ENCODE measurements around the gene RRBP1.

RRBP1 gene, protein sequence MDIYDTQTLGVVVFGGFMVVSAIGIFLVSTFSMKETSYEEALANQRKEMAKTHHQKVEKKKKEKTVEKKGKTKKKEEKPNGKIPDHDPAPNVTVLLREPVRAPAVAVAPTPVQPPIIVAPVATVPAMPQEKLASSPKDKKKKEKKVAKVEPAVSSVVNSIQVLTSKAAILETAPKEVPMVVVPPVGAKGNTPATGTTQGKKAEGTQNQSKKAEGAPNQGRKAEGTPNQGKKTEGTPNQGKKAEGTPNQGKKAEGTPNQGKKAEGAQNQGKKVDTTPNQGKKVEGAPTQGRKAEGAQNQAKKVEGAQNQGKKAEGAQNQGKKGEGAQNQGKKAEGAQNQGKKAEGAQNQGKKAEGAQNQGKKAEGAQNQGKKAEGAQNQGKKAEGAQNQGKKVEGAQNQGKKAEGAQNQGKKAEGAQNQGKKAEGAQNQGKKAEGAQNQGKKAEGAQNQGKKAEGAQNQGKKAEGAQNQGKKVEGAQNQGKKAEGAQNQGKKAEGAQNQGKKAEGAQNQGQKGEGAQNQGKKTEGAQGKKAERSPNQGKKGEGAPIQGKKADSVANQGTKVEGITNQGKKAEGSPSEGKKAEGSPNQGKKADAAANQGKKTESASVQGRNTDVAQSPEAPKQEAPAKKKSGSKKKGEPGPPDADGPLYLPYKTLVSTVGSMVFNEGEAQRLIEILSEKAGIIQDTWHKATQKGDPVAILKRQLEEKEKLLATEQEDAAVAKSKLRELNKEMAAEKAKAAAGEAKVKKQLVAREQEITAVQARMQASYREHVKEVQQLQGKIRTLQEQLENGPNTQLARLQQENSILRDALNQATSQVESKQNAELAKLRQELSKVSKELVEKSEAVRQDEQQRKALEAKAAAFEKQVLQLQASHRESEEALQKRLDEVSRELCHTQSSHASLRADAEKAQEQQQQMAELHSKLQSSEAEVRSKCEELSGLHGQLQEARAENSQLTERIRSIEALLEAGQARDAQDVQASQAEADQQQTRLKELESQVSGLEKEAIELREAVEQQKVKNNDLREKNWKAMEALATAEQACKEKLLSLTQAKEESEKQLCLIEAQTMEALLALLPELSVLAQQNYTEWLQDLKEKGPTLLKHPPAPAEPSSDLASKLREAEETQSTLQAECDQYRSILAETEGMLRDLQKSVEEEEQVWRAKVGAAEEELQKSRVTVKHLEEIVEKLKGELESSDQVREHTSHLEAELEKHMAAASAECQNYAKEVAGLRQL (N-terminal part only)

DNA sequence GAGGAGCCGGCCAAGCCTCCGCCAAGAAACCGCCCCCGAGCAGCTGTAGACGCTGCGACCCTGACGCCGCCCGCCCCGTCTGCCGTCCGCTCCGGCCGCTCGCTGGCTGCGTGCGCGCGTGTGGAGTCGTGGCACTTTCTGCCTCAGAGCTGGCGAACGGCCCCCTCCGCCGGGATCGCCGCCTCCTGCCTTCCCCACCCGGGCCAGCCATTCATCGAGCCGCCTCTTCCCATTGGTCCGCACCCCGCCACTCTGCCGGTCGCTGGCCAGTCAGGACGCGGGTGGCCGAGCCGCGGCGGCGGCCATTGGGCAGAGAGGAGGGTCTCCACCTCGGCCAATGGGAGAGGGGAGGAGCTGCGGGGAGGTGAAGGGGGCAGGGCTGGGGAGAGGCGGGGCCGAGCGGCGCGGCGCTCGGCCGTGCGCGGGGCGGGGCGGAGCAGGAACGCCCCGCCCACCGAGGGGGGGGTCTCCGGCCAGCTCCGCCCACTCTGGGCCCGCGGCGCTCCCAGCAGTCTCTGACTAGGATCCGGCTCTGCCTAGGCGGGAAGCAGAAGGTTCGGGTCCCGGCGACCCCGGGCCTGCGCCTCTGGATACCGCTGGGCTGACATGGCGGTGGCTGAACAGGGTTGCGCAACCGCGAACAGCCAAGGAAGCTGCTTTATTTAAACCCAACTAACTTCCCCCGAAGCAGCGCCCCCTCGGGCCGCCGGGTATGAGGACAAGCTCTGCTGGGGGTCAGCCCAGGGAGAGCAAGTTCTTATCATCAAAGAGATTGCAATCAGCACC lies at the start of gene RRBP1:
RRBP1 (minus strand) TSS at position 140 of the 786 bp plus-strand sequence. CDS start 21,735 bp downstream, outside the sequence.
- DNase-seq, result peak; percentile 97

DNA sequence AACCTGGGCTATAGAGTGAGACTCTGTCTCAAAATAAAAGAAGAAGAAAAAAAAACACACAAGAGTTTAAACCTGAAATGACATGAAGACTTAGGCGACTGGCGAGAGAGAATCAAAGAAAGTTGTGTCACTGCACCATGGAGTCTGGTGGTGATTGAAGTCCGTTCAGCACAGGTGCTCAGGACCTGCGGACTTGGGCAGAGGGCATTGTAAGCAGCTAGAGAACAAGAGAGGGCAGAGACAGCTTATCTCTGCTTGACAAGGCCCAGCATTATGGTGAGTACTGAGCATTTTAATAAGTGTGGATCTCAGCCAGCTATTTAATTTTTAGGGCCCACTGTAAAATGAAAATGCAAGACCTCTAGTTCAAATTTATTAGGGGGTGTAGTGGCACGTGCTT lies 49.2 kb upstream of the RRBP1 start:
- DNase-seq, result no peak

DNA sequence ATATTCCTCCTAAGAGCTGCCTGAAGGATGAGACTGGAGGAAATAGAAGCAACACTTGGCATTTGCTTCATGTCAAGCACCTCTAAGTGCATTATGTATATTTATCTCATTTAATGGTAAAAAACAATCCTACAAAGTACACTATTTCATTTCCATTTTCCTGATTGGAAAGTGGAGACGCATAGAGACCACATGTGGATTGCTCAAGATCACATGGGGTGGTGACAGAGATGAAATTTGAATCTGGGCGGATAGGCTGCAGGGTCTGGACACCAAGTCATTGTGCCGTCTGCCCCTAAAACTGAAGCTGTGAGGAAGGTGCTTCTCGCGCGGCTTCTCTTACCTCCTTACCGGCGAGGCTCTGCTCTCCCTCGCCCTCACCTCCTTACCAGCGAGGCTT lies 48.0 kb upstream of the RRBP1 start:
- DNase-seq, result no peak

DNA sequence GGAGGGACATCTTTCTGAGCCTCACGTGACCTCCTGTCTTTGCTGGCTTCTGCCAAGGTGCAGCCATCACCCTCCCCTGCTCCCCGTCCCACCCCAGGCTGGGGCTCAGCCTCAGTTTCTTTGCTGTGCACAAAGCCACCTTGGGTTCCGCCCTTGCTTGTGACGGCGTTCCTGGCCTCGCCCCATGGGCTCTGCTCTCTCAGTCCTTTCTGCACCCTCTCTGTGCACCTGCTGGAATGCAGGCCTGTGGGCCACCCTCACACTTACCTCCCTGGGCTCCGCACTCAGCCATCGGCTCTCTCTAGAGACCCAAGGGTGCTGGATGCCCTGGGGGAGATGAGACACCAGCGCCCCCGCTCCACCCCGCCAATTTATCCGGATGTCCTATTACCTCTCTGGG lies 46.0 kb upstream of the RRBP1 start:
- DNase-seq, result no peak

DNA sequence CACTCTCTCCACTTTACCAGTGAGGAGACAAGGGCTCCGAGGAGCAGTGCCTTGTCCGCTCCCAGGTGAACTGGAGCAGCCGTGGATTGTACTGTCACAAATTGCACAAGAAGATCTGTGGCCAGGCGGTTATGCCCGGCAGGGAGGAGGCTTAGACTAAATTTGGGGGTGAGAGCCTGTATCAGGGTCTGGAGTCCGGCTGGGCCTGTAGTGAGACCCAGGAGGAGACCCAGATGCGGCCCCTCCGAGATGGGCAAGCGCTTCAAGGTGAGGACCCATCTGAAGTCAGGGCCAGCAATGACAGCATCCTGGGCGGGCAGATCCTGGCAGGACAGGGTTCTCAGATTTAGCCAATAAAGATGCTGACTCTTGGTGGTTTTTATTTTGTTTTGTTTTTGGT lies 45.3 kb upstream of the RRBP1 start:
- no peak for DNase-seq

DNA sequence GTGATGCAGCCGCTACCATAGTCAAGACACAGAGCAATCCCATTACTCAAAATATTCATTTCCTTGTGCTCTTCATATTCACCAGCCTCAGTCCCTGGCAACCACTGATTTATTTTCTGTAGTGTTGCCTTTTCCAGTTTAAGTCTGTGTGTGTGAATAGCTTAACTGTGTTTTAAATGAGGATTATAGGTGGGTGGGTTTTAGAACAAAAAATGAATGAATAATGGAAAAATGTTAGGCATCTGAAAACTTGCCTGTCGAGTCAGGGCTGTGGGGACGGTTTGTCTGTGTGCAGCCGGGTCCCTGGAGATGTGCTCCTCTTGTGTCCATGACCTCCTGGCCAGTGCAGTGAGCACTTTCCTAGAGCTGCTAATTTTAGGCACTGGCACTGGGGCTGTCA lies 44.9 kb upstream of the RRBP1 start:
- DNase-seq, result no peak

DNA sequence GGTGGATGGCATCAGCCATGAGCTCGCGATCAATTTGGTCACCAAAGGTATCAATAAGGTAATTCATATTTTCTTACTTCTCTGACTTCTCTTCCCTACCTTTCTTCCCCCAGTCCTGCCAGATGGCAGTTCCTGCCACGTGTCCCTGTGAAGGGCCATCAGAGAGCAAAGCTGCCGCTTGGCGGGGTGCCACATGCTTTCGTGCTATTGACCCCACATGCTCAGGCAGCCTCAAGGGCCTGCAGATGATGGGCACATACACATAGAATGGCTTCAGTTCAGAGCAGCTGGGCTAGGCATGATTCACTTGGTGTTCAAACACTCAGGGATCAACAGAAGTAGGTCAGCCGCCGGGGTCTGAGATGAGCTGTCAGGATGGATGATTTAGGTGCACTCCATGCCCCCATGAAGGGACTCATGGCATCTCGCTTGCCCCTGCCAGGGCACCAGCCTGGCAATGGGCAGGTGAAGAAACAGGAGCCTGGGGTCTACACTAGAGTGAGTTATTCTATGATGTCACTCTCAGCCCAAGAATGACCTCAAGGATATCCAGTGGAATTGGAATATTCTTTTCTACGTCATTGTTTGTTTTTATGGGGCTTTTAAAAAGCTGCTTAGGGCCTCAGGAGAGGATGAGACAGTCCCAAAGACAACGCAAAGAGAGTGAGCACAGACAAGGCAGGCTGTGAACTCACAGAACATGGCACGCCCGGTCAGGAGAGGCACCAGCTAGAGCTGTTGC lies 43.2 kb upstream of the RRBP1 start:
- no peak for DNase-seq

DNA sequence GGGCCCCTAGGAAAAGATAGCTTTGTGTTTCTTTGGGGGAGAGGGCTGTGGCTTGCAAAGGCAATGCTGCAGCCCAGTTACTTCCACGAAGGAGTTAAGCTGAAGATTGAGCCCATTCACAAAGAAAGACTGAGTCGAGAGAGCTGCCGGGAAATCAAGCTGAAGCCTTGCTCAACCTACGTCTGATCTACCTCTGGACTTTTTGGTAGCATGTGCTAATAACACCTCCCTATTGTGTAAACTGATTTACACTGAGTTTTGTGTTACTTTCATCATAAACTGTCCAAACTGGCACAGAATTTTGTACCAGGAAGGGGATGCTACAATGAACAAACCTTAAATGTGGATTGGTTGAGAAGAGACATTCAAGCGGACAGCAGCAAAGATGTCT lies 41.3 kb upstream of the RRBP1 start:
- no peak for DNase-seq

DNA sequence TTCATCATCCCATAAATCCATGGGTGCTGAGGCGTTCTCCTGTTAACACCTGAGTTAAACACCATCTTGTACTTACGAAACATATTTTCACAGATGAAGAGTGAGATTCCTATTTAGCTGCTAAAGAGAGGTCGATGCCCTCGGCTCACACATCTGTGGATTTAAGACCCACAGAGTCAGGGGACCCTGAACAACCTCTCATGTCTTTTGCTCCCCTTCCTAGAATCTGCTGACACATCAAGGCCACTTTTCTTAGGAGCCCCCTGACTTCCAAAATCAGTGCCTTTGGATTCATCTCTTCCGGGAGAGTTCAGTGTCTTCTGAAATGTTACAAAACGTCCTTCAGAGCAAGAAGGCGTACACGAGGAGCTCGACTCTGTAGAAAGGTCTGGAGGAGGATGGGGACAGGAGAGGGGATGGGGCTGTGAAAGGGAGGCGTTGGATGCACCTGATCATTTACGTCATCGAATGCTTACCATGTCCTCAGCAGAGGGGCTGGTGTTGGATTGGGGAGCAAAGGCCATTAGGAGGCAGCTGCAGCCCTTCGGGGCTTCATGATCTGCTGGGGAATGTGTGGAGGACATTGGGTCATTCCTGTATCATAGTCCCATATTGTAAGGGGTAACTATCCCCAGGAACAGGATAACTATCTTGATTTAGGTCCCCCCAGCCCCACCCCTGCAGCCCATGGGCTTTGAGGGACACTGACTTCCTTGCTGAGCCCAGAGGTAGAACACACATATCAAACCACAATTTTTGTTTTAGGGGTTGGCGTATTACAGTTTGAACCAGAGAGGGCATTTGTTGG lies 40.7 kb upstream of the RRBP1 start:
- no peak for DNase-seq

DNA sequence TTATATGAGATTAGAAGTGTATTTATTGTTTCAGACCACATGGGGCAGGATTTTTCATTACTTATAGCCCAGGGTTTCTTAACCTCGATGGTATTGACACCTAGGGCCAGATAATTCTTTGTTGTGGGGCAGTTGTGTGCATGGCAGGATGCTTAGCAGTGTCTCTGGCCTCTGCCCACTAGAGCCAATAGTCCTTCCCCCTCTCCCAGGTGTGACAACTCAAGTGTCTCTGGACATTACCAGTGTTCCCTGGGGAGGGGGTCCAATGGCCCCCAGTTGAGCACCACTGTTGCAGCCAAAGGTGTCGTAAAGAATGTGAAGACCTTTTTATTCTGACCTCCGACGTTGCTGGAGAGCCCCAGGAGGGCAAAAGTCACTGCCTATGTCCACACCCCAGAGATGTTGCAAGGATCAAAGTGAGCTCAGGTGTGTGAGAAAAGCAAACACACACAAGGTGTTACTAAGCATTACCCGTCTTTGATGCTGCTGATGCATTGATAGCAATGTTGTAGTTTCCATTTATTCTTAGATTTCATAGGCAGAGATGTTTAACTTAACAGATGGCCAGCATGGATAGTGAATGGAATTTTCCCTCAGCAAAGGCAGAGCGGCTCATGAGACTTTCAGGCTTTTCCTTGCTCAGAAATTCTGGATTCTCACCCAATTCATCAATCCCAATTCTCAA lies 39.9 kb upstream of the RRBP1 start:
- no peak for DNase-seq

DNA sequence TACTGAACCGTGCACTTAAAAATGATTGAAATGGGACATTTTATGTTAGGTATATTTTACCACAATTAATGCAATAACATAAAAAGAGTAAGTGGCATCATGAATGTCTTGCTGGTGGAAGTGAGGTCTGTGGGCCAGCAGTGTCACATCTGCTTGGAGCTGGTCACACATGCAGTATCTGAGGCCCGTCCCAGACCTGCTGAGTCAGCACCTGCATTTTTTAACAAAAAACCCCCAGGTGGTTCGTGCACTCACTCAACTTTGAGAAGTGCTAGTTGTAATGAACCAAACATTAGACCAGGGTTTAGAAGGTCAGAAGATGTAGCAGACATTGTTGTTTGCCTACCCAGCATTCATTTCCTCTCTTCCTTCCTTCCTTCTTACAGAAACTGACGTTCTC lies 38.7 kb upstream of the RRBP1 start:
- DNase-seq, result no peak

DNA sequence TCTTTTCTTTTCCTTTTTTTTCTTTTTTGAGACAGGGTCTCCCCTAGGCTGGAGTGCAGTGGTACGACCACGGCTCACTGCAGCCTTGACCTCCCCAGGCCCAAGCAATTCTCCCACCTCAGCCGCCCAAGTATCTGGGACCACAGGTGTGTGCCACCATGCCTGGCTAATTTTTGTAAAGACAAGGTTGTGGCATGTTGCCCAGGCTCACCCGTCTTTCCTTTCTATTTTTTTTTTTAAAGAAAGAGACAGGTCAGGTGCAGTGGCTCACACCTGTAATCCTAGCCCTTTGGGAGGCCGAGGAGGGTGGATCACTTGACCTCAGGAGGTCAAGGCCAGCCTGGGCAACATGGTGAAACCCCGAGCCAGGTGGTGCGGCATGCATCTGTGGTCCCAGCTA lies 34.3 kb upstream of the RRBP1 start:
- no peak for DNase-seq

DNA sequence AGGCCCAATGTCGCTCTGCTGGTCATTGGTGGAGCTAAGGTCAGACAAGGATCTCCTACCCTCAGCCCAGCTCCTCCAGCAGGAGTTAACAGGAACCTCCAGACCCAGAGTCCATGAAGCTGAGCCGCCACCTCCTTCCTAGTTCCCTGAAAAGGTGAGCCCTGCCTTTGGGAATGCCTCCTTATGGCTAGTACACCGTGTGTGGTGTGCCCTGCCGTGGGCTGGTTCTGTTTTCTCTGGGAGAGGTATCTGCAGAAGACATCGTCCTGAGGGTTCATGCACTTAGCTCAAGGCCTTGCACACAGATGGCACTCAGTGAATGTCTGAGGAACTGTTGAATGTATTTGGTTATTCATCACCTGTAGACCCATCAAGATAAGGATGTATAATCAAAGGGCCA lies 33.0 kb upstream of the RRBP1 start:
- no peak for DNase-seq

DNA sequence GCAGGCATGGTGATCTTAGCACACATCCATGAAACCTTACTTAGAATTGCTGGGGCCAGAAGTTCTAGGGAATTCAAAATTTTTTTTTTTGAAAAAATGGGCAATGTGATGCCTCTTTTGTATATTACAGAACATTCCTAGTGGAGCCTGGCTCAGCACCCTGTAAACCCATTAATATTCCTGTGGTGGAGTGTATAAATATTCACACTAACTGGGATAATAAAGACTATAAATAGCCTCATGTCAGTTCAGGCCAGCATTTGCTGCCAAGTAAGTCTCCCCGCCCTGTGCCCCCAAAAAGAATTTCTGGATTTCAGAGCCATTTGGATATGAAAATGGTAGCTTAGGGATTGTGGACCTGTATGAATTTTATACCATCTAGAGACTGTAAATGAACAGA lies 32.6 kb upstream of the RRBP1 start:
- DNase-seq, result no peak

DNA sequence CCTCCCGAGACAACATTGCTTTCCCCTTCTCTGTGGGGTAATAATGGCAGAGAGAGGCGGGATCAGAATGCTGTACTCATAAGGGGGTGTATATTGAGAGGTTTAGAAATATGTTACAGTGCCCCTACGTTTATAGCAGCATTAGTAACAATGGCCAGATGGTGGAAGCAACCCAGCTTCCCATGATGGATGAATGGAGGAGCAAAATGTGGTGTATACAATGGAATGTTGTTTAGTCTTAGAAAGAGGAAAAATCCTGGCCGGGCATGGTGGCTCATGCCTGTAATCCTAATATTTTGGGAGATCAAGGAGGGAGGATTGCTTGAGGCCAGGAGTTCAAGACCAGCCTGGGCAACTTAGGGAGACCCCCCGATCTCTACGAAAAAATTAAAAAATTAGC lies 30.7 kb upstream of the RRBP1 start:
- no peak for DNase-seq

DNA sequence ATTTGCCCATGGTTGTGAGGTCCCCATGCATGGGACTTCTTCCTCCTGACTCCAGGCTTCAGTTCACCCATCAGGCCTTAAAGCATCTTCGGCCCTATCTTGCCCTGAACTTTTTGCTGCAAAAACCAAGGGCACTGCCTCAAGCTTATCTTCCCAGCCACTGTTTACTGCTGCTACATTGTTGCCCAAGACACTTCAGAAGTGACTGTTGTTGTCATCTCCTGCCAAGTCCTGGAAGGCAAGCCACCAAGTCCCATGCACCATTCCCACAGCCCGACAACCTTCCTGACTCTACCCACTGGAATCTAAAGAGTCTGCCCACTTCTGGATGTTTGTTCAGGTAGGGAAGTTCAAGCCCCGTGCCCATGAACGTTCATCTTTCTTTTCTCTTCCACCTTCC lies 30.2 kb upstream of the RRBP1 start:
- no peak for DNase-seq

DNA sequence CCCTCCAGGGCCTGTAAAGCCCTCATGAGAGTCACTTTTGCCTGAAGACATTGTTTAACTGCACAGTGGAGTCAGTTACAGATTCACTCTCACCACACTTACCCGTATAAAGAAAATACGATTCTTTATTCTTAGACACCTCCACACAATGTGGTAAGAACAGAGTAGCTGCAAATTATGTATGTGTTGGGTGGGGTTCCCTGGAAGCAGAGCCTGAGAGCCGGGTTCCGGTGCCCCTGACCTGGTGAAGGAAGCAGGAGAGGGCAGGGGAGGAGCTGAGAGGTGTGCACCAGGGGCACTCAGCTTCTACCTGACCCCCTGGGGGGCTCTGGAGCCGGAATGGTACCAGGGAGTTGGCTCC lies 29.2 kb upstream of the RRBP1 start:
- DNase-seq, result no peak

DNA sequence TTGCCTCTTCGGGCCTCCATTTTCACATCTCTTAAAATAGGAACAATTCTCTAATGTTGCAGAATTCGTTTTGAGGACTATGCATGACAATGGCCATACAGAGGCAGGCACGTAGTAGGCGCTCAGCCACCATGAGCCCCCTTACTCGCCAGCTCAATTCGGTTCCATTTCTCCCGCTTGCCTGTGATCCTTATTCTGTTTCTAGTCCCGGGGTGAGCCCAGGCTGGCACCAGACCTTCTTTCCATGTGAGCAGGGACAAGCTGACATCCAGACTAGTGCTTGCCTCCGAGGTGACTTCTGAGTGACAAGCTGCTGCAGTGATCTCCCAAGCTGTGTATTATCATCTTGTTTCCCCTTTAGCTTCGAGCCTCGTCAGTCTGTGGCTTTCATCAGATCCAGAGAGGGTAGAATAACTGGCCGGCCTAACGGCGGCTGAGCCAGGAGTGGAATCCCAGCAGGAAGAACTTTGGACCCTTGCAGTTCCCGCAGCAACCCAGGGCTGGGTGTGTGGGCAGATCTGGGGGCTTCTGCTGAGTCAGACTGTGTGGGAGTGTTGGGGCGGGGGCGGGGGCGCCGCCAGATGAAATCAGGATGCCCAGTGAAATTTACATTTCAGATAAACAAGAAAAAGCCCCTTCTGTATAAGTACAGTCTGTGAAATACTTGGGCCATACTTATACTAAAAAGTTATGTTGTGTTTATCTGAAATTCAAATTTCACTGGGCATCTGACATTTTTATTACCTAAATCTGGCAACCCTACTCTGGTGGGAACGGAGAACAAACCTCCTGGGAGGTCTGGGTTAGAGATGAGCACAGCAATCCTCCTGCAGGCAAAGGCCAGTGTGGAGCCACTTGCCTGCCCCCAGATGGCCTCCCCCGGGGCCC lies 28.6 kb upstream of the RRBP1 start:
- no peak for DNase-seq

Measured in NCI-H2081 (cell line).